B cell (primary cell): ENCODE measurements around the gene SMTN.

Experiments
- EZH2 ChIP-seq: IDR thresholded peaks from 2 replicates; pipeline ENCODE4 v1.6.1; 2012; ENCODE audit warnings: borderline replicate concordance, low read depth, mild to moderate bottlenecking, moderate library complexity, low read length; ENCODE audit not compliant: insufficient read depth, poor library complexity, severe bottlenecking
- TF ChIP-seq, protein P1 (sequence below): fragments of 200-600 bp; IDR thresholded peaks from one replicate; pipeline ENCODE4 v1.8.0; 2022; ENCODE audit warnings: antibody characterized with exemption, mild to moderate bottlenecking

DNA sequence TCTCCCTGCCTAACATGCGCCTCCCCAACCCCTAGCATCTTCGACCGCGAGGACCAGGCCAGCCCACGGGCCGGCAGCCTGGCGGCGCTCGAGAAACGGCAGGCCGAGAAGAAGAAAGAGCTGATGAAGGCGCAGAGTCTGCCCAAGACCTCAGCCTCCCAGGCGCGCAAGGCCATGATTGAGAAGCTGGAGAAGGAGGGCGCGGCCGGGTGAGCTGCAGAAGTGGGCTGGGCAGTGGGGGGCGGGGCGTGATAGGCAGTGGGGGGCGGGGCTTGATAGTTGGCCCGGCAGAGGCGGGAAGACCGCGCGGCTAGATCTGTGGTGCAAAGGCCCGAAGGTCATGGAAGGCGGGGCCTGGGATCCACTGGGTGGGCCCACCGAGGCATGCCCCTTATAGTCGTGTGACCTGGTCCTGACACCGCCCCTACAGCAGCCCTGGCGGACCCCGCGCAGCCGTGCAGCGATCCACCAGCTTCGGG, 17.6 kb downstream of the SMTN start:
- TF ChIP-seq, protein P1, sequence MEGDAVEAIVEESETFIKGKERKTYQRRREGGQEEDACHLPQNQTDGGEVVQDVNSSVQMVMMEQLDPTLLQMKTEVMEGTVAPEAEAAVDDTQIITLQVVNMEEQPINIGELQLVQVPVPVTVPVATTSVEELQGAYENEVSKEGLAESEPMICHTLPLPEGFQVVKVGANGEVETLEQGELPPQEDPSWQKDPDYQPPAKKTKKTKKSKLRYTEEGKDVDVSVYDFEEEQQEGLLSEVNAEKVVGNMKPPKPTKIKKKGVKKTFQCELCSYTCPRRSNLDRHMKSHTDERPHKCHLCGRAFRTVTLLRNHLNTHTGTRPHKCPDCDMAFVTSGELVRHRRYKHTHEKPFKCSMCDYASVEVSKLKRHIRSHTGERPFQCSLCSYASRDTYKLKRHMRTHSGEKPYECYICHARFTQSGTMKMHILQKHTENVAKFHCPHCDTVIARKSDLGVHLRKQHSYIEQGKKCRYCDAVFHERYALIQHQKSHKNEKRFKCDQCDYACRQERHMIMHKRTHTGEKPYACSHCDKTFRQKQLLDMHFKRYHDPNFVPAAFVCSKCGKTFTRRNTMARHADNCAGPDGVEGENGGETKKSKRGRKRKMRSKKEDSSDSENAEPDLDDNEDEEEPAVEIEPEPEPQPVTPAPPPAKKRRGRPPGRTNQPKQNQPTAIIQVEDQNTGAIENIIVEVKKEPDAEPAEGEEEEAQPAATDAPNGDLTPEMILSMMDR: no peak
- TF ChIP-seq EZH2: no peak
